Measurements from ENCODE around the gene ADAMTSL1. TPM values are rescaled to one million over a fixed set of nuclear protein-coding genes. Genes with fewer than 3 reads are reported as not detected.

ADAMTSL1 gene
- polyA plus RNA-seq, 3 donors: 12.1 to 18.2 (median 14.2) TPM

- DNase-seq (ENCODE audit: extremely low read depth in 1 of 11, low read depth in 9 of 11, low spot score in 4 of 11): no peak
Observed at GRCh38 chr9:18805386-18805785, 331.4 kb downstream of the ADAMTSL1 start.

DNA sequence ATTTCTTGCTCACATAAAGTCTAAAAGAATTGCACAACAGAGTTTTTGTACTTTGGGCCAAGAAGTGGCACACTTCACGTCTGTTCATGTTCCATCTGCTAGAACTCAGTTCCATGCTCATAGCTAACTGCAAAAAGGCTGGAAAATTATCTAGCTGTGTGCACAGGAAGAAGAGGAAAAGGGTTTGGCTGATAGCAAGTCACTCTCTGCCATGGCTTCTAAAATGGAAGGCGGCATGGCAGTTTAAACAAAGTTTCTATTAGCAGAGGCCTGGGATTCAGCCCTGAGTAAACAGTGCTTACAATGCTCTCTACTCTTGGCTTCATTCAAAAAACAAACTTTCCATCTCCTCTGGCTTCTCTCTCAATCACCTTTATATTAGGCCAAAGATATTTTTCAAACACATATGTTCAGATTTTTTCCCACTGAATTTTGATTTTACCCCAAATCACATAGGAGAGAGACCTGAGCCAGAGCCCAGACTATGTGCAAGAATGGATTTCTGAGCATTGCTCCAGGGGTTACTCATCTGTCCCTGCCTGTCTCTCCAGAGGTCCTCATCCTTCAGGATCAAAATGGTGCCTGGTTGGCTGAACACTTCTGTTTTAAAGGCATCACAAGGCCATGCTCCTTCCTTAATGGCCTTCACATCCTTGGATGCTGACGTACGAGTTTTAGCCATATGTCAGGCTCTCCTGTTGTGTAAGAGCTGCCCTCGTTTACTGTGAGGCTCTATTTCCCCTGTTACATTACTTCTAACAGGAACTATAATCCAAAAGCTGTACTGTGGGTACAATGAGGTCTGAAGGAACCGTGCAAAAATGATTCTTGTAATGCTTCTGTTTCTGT is 332.5 kb downstream of the ADAMTSL1 start:
- no peak for DNase-seq (ENCODE audit: extremely low read depth in 1 of 11, low read depth in 9 of 11, low spot score in 4 of 11)

DNA sequence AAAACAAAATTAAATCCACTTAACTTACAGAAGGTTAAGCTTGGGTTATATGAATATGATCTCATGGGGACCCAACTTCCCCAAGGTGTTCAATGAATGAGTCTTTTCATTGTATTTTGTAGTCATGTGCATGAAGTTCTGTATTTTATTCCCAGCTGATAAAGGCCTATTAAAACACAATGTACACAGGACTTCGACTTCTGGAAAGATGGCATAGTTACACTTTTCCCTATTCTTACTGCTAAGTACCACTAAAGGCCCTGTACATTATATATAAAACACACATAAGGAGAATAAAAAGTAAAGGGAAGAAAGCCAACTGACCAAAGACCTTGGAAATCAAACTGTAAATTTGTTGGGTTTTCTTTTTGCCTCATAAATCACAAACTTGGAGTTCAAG is 336.6 kb downstream of the ADAMTSL1 start:
- DNase-seq (ENCODE audit: extremely low read depth in 1 of 11, low read depth in 9 of 11, low spot score in 4 of 11): no peak

- DNase-seq (ENCODE audit: extremely low read depth in 1 of 11, low read depth in 9 of 11, low spot score in 4 of 11): no peak
Observed at GRCh38 chr9:18811171-18811570, 337.2 kb downstream of the ADAMTSL1 start.

DNA sequence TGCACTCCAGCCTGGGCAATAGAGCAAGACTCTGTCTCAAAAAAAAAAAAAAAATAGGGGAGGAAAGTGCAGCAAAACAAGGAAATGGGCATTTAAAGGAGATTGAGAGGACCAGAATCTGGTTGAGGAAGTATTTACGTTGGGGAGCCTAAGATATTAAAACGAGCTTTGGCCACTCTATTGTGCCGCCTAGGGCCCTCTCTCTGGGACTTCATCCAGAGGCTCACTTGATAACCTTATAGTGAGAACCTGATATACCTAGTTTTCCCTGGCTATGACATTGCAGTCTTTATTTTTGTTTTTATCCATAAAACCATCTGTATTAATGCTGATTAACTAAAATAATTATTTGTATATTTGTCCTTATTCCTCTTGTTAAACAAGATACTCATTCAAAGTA is 345.5 kb downstream of the ADAMTSL1 start:
- DNase-seq (ENCODE audit: extremely low read depth in 1 of 11, low read depth in 9 of 11, low spot score in 4 of 11): no peak

DNA sequence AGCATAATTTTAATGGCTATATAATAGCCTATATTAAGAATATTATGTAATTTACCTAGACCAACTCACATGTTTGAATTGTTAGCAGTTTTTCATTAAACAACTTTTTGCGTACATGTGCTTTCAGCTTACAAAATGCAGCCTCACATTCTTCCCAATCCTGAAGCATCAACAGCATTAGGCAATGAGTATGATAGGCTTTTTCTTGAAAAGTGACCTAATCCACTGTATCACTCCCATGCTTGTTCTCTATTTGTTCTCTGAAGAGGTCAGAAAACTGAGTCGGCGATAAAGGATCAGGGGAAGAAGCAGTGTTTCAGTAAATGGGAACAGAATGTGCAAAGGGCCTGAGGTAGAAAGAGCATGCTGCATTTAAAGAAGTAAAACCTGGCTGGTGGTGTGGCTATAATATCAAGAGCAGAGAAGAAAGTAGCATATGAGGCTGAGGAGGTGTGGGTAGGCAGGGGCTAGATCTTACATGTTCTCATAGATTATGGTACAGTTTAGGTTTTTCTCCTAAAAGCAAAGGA is 346.7 kb downstream of the ADAMTSL1 start:
- no peak for DNase-seq (ENCODE audit: extremely low read depth in 1 of 11, low read depth in 9 of 11, low spot score in 4 of 11)

- peak in 3 of 11 donors; percentile 9 to 32 (median 31) for DNase-seq (ENCODE audit: extremely low read depth in 1 of 11, low read depth in 9 of 11, low spot score in 4 of 11)
Observed at GRCh38 chr9:18821788-18822187, 347.8 kb downstream of the ADAMTSL1 start.

DNA sequence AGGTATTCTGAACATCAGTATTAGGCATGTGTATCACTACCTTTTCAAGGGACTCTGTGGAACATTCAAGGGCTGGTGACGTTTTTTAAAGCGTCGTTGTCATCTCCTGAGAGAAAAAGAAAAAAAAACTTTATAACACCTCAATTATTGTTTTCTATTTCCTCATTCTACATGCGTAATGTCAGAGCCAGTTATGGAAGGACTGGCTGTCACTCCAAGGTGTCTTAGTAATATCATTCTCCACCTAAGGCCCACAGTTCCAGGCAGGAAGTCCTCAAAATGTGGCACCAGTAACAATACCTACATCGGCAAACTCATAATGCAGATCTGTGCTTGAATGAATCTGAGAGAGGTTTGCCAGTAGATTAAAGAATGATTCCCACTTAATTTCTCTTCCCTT is 348.9 kb downstream of the ADAMTSL1 start:
- no peak for DNase-seq (ENCODE audit: extremely low read depth in 1 of 11, low read depth in 9 of 11, low spot score in 4 of 11)

DNA sequence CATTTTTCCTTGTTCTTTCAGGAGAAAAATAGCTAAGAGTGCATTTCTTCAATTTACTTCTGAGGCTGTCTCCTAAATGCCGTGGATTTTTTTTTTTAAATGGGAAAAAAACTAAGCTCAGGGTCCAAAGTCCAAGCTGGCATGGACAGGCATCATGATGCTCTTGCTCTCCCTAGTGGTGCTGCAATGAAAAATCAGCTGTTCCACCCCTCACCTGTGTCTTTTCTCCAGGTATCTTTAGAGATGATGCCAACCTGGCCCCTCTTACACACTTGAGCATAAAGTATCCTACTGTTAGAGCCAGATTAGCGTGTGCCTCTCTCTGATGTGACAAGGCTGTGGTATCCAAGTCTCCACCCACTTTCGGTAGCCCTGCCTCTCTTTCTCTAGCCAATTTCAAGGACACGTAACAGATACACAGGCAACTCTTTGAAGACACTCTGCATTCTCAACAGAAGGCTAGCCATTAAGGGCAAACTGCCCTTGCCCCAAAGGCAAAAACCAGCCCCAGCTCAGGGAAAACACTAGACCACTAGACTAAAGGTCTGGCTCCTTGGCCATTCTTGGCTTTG is 350.2 kb downstream of the ADAMTSL1 start:
- peak in 3 of 11 donors; percentile 12 to 18 (median 16) for DNase-seq (ENCODE audit: extremely low read depth in 1 of 11, low read depth in 9 of 11, low spot score in 4 of 11)

DNA sequence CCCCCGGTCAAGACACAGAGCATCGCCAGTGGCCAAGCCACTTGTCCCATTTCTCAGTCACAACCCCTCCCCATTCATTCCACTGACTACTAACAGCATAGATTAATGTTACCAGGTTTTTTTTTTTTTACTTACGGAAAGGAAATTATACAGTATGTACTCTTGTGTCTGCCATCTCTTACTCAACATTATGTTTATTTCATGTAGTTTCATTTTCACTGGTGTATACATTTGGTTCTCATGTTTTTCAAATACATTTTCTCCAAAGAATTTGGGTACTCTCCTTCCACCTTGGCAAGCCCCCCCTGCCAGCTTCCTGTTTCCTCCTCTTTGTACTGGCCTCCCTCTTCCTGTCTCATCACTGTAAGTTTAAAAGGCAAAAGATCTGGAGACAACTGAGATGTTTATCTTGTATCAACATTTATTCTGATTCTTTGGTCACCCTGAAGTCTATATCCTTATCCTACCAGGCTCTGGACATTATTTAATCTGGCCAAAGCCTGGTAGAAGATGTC is 351.8 kb downstream of the ADAMTSL1 start:
- no peak for DNase-seq (ENCODE audit: extremely low read depth in 1 of 11, low read depth in 9 of 11, low spot score in 4 of 11)

DNA sequence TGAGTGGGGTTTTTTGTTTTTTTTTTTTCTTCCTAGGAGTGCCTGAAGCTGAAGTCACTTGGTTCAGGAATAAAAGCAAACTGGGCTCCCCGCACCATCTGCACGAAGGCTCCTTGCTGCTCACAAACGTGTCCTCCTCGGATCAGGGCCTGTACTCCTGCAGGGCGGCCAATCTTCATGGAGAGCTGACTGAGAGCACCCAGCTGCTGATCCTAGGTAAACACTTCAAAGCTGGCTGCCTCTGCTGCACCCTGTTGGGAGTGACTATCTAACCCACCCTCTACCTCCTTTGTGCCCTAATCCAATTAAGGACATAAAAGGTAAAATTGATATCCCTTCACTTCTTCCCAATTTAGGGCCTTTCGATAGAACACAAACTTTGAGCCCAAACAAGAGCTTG is 352.3 kb downstream of the ADAMTSL1 start:
- DNase-seq (ENCODE audit: extremely low read depth in 1 of 11, low read depth in 9 of 11, low spot score in 4 of 11): no peak

DNA sequence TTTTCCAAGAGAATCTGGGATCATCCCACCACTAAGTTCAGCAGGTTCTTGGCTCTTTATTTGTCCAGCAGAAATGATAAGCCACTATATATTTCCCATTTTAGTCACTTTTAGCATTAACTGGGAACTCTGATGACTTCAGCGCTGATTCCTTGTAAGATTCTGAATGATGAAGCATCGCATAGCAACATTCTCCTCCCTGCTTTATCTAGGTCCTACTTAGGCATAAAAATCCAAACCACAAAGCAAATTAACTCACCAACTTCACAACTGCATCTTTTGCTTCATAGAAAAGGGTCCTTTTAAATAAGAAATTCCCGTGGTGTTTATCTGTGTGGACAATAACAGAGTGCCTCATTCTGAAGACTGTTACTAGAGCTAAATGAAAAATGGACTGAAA is 355.1 kb downstream of the ADAMTSL1 start:
- DNase-seq (ENCODE audit: extremely low read depth in 1 of 11, low read depth in 9 of 11, low spot score in 4 of 11): no peak

GRCh38 chr9:18829873-18830272 is 355.9 kb downstream of the ADAMTSL1 start:
- peak in 2 of 11 donors; percentile 15 to 16 for DNase-seq (ENCODE audit: extremely low read depth in 1 of 11, low read depth in 9 of 11, low spot score in 4 of 11)

- no peak for DNase-seq (ENCODE audit: extremely low read depth in 1 of 11, low read depth in 9 of 11, low spot score in 4 of 11)
Observed at GRCh38 chr9:18834740-18835361, 360.9 kb downstream of the ADAMTSL1 start.

DNA sequence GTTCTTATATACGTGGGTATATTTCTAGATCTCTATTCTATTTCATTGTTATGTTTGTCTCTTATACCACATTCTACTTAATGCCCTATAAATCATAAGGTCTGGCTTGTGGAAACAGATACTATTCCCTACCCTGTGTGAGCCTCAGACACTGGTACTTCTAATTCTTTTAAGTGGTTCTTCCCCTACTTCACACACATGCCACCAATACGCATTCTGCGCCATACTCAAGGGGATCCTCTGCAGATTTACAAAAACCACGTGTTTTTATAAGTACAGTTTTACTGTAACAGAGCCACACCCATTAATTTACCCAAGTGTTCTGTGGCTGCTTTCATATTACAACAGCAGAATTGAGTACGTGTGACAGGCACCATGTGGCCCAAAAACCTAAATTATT is 363.4 kb downstream of the ADAMTSL1 start:
- DNase-seq (ENCODE audit: extremely low read depth in 1 of 11, low read depth in 9 of 11, low spot score in 4 of 11): no peak

DNA sequence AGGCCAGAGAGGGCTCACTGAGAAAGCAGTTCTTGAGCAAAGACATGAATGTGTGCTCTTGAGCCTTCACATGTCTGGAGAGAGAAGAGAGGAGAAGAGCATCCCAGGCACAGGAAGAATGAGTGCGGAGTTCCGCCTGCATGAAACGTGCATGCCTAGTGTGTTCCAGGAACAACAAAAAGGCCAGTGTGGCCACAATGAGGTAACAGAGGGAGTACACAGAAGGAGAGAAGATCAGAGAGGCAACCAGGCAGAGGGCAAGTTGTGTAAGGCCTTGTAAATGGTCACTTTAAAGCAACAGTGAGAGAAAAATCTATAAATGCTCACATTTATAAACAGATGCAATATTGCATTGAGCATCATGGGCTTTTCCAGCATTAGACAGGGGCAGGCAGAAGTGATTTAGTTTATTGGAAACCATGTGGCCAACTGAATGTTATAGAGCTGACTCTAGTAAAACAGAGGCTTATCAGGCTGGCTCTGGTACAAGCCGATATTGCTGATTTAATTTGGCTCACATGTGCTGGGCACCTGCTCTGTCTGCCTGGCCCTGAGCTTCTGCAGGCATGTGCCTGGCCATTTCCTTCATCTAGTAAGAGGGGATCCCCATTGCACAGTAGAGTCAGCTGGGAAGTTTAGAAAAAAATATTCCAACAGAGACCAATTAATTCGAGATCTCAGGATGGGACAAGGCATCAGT is 373.8 kb downstream of the ADAMTSL1 start:
- no peak for DNase-seq (ENCODE audit: extremely low read depth in 1 of 11, low read depth in 9 of 11, low spot score in 4 of 11)

GRCh38 chr9:18848657-18849056 is 374.7 kb downstream of the ADAMTSL1 start:
- DNase-seq (ENCODE audit: extremely low read depth in 1 of 11, low read depth in 9 of 11, low spot score in 4 of 11): no peak

- DNase-seq (ENCODE audit: extremely low read depth in 1 of 11, low read depth in 9 of 11, low spot score in 4 of 11): peak in 1 of 11 donors; percentile 18
Observed at GRCh38 chr9:18849270-18849669, 375.3 kb downstream of the ADAMTSL1 start.
